Mesenteric fat pad (tissue), 1 donor: ENCODE measurements around the gene SLC6A20. TPM values are rescaled to one million over a fixed set of nuclear protein-coding genes. Genes with fewer than 3 reads are reported as not detected.

Source experiments
- DNase-seq: peaks from one replicate; pipeline ENCODE4 v3.0.0-alpha.2; 2020; ENCODE audit warnings: low spot score
- long read RNA-seq: library from polyadenylated mRNA; unstranded; transcript quantifications from one replicate; pipeline ENCODE4 v2.0.0, GENCODE V29; 2020
- total RNA-seq: library from RNA; stranded (reverse); fragmentation: NEBNext Ultra II Directional; extraction: Animal tissue kit (Norgen Biotek cat#: 25700); gene quantifications from one replicate; pipeline ENCODE4 v1.2.1, GENCODE V29; 2021
- donor health status: DM: yes; HTN: yes; CAD: no.

Gene SLC6A20
- 0.16 TPM for total RNA-seq
- long read RNA-seq, result 0 reads

DNA sequence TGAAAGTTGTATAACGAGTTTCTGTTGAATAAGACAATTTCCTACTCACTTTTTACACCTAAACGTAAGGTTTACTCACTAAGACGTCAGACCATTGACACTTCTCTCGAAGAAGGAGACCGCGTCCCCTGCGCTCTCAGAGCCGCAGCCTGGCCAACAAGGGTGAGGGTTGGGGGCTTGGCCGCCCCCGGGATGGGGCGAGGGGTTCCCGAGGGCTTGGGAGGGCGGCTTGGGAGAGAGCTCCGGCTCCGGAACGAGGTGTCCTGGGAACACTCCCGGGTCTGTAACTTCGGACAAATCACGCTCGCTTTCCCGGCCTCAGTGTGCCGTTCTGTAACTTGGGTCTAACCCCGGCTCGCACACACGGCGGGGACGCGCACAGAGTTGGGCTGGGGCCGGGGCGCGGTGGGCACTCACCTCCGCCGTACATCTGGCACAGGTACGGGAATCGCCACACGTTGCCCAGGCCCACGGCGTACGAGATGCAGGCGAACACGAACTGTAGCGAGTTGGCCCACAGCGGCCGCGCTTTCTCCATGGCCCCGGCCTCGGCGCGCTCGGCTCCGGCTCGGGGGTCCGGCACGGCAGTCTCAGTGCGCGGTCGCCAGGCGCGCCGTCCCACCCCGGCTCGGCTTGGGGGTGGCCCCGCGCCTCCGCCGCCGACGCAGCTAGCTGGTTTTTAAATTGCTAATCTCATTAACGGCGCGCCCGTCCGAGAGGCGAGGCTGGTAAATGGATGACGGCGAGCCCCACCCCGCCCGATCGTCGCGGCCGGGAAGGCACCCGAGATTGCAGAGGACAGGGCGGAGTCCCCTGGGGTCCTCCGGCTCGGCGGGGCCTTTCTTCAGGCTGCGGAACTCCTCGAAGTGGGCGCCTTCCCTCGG lies at the start of gene SLC6A20:
SLC6A20 (minus strand) TSS at position 655 of the 884 bp plus-strand sequence; CDS start at position 538, 117 bp downstream.
- no peak for DNase-seq

DNA sequence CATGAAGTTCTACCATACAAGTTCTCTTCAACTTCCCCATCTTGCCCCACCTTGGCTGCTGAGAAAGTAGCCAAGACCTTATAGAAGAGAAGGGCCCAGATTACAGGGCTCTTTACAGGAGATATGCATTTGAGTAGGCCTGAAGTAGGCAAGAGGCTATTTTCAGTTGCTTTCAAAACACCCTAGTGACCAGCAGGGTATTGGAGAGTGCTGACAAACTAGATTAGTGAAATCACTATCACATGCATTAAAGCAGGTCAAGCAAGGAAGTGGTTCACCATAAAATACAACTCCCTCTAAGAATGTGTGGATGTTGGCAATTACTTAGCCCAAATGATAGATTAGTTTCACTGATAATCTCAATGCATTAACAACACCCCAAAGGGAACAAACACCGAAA lies 48.3 kb upstream of the SLC6A20 start:
- no peak for DNase-seq

DNA sequence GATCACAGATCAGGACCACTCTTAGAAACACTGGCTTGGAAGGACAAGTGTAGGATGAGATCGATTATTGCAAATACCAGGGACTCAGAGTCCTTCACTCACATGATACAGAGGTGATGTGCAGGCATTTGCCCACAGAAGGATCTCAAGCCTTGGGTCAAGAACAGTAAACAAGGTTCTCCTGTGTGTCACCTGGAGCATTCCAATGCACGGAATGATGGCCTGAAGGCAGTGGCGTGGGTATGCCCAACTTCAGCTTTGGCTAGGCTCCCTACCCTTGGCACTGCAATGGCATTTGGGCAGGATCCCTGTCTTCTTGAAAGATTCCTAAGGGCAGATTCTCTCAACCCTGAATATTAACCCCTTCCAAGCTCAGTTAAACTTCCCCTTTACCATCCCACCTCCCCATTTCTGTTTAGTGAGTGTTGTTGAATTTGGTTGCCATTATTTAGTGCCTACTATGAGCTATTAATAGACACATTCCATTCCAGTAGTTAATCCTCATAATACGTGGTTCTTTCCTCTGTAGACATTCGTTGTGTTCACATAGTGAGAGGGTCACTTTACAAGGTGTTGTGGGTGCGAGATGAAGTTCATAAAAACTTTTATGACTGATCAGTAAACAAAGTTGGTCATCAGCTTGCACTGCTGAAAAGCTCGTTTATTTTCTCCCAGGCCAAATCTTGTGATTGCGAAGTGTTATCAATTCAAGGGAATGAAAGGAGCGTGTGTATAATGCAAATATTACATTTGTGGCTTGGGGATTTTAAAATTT lies 46.7 kb upstream of the SLC6A20 start:
- no peak for DNase-seq

GRCh38 chr3:45841757-45842491 lies 45.6 kb upstream of the SLC6A20 start, which contains the start of gene LZTFL1:
Gene LZTFL1 (minus strand): TSS chr3:45842119. CDS start chr3:45841991, 128 bp downstream.
- peak; percentile 92 for DNase-seq

- DNase-seq, result no peak
These were observed 45.1 kb upstream of the SLC6A20 start for GRCh38 chr3:45841420-45841756.

- no peak for DNase-seq
These were observed 42.1 kb upstream of the SLC6A20 start for GRCh38 chr3:45838466-45838865.

GRCh38 chr3:45832699-45833098 lies 36.4 kb upstream of the SLC6A20 start:
- no peak for DNase-seq

- no peak for DNase-seq
These were observed 33.8 kb upstream of the SLC6A20 start for GRCh38 chr3:45830121-45830520.

DNA sequence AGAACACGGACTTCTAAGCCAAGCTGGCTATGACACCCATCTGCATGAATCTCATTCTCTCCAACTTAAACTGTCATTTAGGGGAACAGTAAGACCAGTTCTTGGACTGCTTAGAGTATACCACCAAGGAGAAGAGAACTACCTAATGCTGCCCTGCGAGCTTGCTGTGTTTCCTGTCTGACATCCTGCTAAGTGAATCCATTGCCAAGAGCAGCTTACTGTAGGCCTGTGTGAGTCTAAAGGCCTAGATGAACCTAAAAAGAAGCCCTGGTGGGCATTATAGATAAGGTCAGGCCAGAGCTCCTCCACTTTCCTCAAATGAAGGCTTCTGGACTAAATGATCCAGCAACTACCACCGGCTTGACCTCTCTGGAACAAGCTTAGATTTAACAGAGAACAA lies 30.6 kb upstream of the SLC6A20 start:
- DNase-seq, result no peak

GRCh38 chr3:45826321-45826720 lies 30.0 kb upstream of the SLC6A20 start:
- DNase-seq, result no peak

GRCh38 chr3:45821127-45821526 lies 24.8 kb upstream of the SLC6A20 start:
- DNase-seq, result no peak

GRCh38 chr3:45819543-45819942 lies 23.2 kb upstream of the SLC6A20 start:
- DNase-seq, result no peak

DNA sequence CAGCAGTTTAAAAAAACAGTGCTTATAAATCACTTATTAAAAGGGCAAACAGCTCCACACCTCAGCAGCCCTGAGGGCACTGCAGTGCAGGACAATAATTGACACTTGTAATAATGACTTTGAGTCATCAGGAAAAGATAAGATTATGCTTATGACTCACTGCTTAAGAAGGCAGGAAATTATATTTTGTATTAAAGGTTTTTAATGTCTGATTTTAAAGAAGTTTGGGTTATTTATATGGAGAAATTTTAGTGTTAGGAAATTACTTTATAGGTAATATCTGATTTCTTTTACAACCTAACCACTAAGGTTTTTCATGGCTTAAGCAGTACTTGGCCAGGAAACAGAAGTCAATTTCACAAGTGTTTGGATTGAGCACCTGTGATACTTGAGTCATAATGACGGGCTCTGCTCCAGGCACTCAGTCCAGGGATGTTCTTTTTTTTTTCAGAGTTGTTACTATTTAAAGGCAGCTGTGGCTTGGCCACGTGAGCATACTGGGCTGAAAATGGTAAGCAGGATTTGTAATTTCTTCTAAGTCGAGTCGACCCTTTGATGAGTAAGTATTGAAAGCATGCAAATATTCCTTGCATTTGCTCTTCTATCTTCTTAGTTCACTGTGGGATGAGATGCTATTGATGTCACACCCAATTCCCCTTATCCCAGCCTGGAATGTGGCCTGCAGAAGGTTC lies 21.6 kb upstream of the SLC6A20 start:
- no peak for DNase-seq

DNA sequence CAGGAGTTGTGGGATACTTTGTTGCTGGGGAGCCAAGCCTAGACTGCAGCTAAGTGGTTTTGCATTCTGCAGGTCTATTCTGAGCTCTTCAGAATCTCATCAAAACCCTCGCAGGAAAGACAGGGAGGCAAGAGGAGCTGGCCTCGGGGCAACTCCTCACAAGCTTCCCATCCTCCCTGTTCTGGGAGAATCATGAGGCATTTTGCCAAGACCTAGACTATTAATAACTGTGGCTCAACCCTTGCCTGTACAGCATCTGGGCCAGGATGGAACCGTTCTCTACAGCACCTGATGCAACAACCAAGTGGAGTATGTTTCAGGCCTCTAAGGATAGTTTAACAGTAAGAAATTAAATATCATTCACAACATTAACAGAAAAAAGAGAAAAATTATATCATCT lies 20.2 kb upstream of the SLC6A20 start:
- no peak for DNase-seq

GRCh38 chr3:45814322-45814721 lies 18.0 kb upstream of the SLC6A20 start:
- DNase-seq, result no peak

DNA sequence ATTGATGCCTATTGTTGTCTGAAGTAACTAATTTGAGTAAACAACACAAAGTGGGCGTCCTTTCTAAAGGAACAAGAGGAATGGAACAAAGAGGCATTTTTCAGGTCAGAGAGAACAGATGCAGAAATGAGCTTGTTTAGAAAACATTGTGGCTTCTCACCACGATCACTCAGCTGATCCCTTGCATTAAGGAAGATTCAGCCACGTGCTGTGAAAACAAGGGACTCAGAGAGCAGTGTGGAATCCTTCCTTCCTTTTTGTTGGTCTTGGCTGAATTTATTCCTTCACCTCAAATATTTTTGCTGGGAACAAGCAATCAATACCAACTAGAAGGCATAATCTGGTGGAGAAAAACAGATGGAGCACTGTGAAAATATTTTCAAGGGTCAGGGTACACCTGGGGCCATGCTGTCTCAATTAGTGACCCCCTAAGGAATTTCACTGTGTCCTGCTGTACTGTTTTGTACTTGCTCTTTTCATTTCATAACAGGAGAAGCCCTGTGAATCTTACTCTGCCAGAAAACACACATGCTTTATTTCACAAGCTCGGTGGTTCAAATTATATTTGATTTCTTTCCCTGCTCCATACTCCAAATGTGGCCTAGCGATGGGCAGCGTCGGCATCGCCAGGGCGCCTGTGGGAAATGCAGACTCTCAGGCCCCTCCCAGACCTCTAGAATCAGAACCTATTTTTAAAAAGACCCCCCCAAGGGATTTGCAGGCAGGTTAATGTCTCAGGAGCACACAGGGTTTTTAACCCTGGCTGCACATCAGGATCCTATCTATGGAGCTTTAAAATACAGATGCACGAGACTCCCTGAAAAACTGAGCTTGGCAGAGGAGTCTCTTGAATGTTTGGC lies 11.6 kb upstream of the SLC6A20 start:
- no peak for DNase-seq

DNA sequence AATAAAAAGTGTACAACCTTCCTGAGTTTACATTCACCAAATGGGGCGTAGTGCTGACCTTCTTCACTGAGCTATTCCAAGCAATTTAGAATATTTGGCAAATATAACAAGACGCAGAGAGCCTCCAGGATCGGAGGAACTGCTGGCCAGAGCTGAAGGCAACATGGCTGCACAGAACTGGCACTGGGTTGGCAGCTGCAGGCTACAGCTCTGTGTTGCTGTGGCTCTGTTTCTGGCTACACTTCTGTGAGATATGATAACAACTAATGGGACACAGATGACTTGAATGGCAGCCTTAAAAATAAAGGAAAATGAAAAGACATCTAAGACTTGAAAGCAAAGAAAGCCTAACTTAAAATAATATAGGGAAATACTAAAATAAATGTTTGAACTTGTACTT lies 10.8 kb upstream of the SLC6A20 start:
- DNase-seq, result no peak

DNA sequence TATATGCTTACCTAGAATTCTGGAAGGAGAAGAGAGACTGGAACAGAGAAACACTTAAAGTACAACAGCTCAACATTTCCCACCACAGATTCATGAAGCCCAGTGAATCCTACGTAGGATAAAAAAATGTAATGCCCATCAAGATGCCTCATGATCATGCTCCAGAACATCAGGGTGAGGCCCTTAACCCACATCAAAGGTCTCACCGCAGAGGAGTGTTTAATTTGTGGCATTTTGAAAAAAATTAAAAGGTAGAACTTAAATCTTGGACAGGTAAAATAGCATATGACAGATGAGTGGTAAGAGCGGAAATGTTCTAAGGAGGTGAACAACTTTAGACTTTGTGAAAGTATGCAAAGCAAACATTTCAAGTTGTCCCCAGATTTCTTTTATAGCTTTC lies 9.7 kb upstream of the SLC6A20 start:
- DNase-seq, result no peak

DNA sequence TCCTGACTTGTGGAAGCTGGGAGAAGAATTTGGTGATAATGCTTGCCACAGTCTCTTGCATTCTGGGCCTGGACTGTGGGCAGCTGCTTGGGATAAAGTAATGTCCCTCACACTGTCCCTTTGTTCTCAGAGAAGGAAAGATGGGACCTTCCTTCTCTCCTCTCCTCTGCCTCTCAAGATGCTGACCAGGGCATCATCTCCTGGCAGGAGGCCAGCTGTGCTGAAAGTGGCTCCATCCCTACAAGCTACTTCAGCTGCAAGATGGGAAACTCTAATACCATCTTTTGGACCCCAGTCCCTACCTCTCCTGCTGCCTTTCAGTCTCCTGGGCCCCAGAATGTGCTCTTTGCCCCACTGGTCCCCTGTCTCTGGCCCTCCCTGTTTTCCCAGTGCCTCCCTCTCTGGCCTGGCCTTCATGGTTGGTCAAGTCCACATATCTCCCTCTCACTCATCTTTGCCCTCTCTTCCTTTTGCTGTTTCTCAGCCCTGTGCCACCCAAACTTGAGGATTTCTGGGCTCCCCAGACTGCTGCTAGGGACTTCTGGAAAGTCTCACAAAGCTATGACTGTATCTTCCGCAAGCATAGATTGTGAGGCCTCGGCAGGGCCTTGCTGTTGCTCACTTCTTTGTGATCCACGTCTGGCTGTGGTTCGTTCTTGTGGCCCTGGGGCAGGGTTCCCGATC lies 7.1 kb upstream of the SLC6A20 start:
- no peak for DNase-seq

DNA sequence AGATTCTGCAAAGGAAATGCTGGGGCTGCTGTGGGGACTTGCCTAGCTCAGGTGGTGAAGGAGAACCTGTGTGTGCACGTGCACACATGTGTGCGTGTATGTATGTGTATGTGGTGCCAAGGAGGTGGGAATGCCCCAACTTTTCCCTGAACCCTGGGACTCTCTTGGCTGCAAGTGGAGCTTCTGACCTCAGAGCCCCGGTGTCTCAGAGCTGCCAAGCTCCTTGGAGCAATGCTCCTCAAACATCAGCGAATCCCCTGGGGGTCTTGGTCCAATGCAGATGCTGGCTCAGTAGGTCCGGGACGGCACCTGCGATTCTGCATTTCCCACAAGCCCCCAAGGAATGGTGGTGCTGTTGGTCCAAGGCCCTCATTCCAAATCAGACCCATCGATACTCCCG lies 5.8 kb upstream of the SLC6A20 start:
- DNase-seq, result no peak
